HG03139 (cell line): ENCODE data around the gene PCLAF.
"Not testable (repeated sequence)": the region's sequence is repeated elsewhere in the genome, so short reads cannot be mapped to it uniquely, and the experiment has no call there.

ENCODE experiments used
- ATAC-seq: cut with Tn5 transposase; IDR thresholded peaks from one replicate; pipeline ENCODE4 v1.9.1; 2021; ENCODE audit not compliant: unreplicated experiment

The PCLAF gene

DNA sequence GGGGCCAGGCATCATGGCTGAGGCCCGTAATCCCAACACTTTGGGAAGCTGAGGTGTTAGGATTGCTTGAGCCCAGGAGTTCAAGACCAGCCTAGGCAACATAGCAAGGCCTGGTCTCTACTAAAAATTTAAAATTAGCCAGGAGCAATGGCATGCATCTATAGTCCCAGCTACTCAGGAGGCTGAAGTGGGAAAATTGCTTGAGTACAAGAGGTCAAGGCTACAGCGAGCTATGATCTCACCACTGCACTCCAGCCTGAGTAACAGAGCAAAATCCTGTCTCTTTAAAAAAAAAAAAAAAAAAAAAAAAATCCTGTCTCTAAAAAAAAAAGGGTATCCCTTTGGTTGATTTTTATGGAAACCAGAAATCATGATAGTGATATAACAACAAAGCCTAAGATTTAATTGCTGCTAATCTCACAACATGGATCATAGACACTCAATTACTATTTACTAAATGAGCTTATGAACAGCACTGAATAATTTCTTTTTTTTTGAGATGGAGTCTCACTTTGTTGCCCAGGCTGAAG lies 12.1 kb downstream of the PCLAF start:
- no peak for ATAC-seq

GRCh38 chr15:64361259-64361658 lies 20.0 kb downstream of the PCLAF start:
- no peak for ATAC-seq

GRCh38 chr15:64356710-64357040 lies 24.6 kb downstream of the PCLAF start:
- no peak for ATAC-seq

GRCh38 chr15:64355944-64356709 lies 25.1 kb downstream of the PCLAF start, which contains the start of gene CSNK1G1:
TSS of gene CSNK1G1 (minus strand) at chr15:64356173. CDS start at chr15:64300499, 55,674 bp downstream.
- ATAC-seq = peak; percentile 98

GRCh38 chr15:64355348-64355943 lies 25.8 kb downstream of the PCLAF start:
- ATAC-seq = no peak

- no peak for ATAC-seq
These were observed 26.4 kb downstream of the PCLAF start for GRCh38 chr15:64354688-64355344.

DNA sequence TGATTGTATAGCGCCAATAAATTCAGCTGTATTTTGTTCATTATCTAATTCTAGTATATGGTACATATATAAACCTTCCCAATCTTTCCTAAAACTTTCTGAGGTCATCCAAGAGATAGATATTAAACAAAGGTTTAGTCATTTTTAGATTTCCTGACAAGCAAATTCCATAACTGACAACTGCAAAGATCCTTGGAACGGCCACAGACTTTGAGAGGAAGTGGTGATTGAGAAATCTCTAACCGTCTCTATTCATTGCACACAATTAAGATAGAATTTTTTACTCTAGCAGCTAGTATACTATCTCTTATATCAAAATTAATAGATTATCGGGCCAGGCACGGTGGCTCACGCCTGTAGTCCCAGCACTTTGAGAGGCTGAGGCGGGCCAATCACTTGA lies 30.0 kb downstream of the PCLAF start:
- no peak for ATAC-seq

- ATAC-seq = no peak
These were observed 31.9 kb downstream of the PCLAF start for GRCh38 chr15:64349375-64349774.

DNA sequence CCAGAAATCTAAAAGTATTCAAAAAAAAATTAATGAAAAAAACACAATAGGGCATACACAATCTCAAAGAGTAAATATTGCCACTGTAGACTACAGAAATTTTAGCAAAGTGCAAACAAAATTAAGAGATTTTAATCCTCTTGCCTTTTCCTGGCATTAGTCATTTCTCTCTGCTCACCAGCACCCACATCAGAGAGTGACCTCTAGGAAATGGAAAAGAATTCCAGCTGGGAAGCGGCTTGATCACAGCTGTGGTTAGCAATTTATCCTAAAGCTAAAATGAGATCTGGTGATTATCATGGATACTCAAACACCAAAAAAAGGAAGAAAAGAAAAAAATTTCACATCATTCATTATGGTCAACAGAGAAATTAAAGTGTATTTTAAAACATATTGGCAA lies 32.8 kb downstream of the PCLAF start:
- ATAC-seq = no peak

DNA sequence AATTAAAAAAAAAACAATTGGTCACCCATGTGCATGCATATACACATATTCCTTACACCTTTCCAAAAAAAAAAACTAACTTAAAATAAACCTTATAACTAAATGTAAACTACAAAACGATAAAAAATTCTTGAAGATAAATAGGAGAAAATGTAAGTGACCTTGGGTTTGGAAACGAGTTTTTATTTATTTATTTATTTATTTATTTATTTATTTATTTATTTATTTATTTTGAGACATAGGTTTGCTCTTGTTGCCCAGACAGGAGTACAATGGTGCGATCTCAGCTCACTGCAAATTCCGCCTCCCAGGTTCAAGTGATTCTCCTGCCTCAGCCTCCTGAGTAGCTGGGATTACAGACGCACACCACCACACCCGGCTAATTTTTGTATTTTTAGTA lies 35.0 kb downstream of the PCLAF start:
- ATAC-seq = not testable (repeated sequence)

DNA sequence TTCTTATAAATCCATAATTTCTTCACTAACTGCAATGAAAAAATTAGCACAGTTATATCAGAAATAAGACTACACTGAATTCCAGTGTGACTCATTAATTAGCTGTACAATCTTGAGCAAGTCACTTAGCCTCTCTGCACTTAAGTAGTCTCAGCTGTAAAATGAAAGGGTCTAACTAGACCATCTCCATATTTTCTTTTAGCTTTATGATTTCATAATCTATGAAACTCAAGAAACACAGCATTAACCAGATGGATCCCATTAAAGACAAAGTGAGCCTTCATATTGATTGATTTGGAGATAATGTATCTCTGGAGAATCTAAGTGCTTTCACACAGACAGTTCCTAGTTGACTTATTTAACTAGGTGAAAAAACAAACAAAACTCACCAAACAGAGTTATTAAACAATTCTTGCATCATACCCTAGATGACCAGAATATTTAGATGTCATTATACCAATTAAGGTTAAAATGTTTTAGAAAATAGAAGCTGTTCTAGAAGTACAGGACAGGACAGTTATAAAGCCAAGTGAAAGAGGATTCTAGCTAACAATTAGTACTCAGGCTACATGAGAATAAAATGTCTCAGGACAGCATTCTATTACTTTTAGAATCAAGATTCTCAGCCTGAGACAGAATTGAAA lies 36.5 kb downstream of the PCLAF start:
- no peak for ATAC-seq

DNA sequence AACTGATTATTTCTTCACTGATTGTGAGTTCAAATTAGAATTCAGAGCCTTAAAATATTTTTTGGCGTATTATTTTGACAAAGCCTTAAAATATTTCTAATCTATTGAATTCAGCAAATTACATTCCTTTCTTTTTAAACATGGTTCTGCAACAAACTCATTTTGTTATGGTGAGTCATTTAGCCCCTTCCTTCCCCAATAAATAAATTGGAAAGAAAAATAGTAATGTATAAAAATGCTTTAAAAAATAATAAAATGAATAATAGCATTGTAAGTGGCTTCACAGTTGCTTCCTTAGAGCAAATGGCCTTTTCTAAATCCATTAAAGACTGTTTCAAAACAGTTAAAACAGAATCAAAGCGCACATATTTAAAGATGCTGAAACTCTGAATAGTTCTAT lies 37.4 kb downstream of the PCLAF start:
- no peak for ATAC-seq

DNA sequence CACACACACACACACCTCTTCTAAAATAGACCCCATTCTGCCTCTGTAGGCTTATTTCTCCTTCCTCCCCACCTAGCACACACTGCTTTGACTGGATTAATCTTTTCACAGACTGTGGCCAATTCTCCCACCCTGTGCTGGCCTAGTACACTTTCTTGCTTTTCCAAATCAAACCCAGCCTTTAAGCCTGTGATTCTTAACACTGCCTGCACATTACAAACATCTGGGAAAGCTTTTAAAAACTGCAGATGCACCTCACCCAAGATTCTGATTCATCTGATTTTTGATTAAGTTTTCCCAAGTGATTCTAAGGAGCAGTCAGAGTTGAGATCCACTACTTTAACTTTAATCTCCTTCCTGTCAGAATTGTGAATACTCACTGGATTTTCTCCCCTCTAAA lies 38.0 kb downstream of the PCLAF start:
- ATAC-seq = no peak

GRCh38 chr15:64341961-64342360 lies 39.3 kb downstream of the PCLAF start:
- ATAC-seq = no peak

DNA sequence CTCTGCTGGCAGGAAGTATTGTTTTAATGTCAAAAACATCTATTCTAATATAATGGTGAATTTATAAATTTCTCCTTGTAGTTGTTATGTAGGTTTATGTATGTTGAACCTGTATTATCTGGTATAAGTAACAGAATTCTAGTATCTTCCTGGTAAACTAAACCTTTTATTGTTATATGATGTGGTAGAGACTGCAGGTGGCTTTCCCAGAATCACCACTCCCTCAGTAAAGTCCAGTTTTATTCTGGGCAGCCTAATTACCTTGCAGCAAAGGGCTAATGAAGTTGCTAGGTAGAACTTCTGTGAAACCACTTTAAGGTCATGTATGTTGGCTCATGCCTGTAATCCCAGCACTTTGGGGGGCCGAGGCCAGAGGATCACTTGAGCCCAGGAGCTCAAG lies 40.9 kb downstream of the PCLAF start:
- no peak for ATAC-seq

DNA sequence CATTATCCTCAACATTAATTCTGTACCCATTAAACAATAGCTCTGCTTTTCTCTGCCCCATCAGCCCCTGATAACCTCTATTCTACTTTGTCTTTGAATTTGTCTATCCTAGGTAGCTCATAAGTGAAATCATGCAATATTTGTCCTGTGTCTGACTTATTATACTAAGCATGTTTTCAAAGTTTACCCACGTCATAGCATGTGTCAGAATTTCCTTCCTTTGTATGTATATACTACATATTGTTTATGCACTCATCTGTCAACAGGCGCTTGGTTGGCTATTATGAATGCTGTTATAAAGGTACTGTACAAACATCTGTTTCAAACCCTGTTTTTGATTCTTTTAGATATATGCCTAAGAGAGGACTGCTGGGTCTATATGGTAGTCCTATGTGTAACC lies 43.5 kb downstream of the PCLAF start:
- no peak for ATAC-seq

- no peak for ATAC-seq
These were observed 47.0 kb downstream of the PCLAF start for GRCh38 chr15:64333986-64334929.

DNA sequence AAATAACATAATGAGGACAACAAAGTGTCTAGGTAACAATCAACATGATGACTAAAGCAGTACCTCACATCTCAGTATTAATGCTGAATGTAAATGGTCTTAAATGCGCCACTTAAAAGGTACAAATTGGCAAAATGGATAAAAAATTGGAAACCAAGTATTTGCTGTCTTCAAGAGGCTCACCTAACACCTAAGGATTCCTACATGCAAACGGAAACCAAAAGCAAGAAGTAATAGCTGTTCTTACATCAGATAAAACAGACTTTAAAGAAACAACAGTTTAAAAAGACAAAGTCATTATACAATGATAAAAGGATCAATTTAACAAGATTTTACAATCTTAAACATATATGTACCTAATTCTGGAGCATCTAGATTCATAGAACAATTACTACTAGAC lies 47.7 kb downstream of the PCLAF start:
- no peak for ATAC-seq

GRCh38 chr15:64331668-64332067 lies 49.6 kb downstream of the PCLAF start:
- not testable (repeated sequence) for ATAC-seq

DNA sequence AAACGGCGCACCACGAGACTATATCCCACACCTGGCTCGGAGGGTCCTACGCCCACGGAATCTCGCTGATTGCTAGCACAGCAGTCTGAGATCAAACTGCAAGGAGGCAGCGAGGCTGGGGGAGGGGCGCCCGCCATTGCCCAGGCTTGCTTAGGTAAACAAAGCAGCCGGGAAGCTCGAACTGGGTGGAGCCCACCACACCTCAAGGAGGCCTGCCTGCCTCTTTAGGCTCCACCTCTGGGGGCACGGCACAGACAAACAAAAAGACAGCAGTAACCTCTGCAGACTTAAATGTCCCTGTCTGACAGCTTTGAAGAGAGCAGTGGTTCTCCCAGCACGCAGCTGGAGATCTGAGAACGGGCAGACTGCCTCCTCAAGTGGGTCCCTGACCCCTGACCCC lies 54.3 kb downstream of the PCLAF start:
- not testable (repeated sequence) for ATAC-seq
